Amygdala (tissue), 56 donors: ENCODE data around the gene ATXN7L2.

Experiments used
- DNase-seq, 56 donors: peaks; one replicate each; lab custom pipeline; 2025; lab: John Stamatoyannopoulos, UW

The ATXN7L2 gene

GRCh38 chr1:109521002-109521951, 37.6 kb downstream of the ATXN7L2 start:
- DNase-seq = no peak

- no peak for DNase-seq
These were observed 38.3 kb downstream of the ATXN7L2 start for GRCh38 chr1:109522026-109522425.

GRCh38 chr1:109523706-109524105, 40.0 kb downstream of the ATXN7L2 start:
- DNase-seq = no peak

- no peak for DNase-seq
These were observed 43.5 kb downstream of the ATXN7L2 start for GRCh38 chr1:109527098-109527811.

- DNase-seq = no peak
These were observed 44.4 kb downstream of the ATXN7L2 start for GRCh38 chr1:109527846-109528695.

- DNase-seq = no peak
These were observed 45.0 kb downstream of the ATXN7L2 start for GRCh38 chr1:109528712-109529111.

- DNase-seq = peak in 5 of 56 donors; percentile 51 to 74 (median 63)
These were observed 46.3 kb downstream of the ATXN7L2 start for GRCh38 chr1:109529881-109530456.

- peak in 29 of 56 donors; percentile 16 to 74 (median 43) for DNase-seq
These were observed 46.9 kb downstream of the ATXN7L2 start for GRCh38 chr1:109530457-109531087.

- peak in 1 of 56 donors; percentile 14 for DNase-seq
These were observed 47.7 kb downstream of the ATXN7L2 start for GRCh38 chr1:109531380-109531779.

GRCh38 chr1:109531826-109532364, 48.2 kb downstream of the ATXN7L2 start:
- no peak for DNase-seq

- DNase-seq = peak in 53 of 56 donors; percentile 31 to 89 (median 72)
These were observed 48.8 kb downstream of the ATXN7L2 start for GRCh38 chr1:109532365-109533136.

GRCh38 chr1:109534307-109534858, 50.7 kb downstream of the ATXN7L2 start:
- DNase-seq = no peak

GRCh38 chr1:109535481-109535880, 51.8 kb downstream of the ATXN7L2 start:
- no peak for DNase-seq

GRCh38 chr1:109535971-109536491, 52.3 kb downstream of the ATXN7L2 start:
- DNase-seq = peak in 47 of 56 donors; percentile 17 to 90 (median 58)

- DNase-seq = no peak
These were observed 53.9 kb downstream of the ATXN7L2 start for GRCh38 chr1:109537450-109538178.

- DNase-seq = no peak
These were observed 55.3 kb downstream of the ATXN7L2 start for GRCh38 chr1:109538827-109539555.

GRCh38 chr1:109539676-109540075, 56.0 kb downstream of the ATXN7L2 start, which contains the start of gene GPR61:
Gene GPR61, plus strand, starts transcription at chr1:109539872. Its CDS starts 3,151 bp downstream, at chr1:109543023.
- peak in 35 of 56 donors; percentile 12 to 70 (median 44) for DNase-seq
